ENCODE data around the gene PTGES.
A peak's percentile ranks its signal among the peaks of the same experiment; 100 is the strongest.

The PTGES gene

GRCh38 chr9:129716091-129716490, 36.8 kb downstream of the PTGES start:
- no peak for DNase-seq (ENCODE audit: low read depth)

GRCh38 chr9:129714511-129715061, 38.3 kb downstream of the PTGES start:
- no peak for DNase-seq (ENCODE audit: low read depth)

- no peak for DNase-seq (ENCODE audit: low read depth)
Measured at GRCh38 chr9:129713402-129713679, 39.5 kb downstream of the PTGES start.

- DNase-seq (ENCODE audit: low read depth): no peak
Measured at GRCh38 chr9:129712634-129713401, 40.0 kb downstream of the PTGES start.

- no peak for DNase-seq (ENCODE audit: low read depth)
Measured at GRCh38 chr9:129710169-129710453, 42.7 kb downstream of the PTGES start.

- no peak for DNase-seq (ENCODE audit: low read depth)
Measured at GRCh38 chr9:129709438-129710168, 43.2 kb downstream of the PTGES start.

GRCh38 chr9:129708793-129709192, 44.0 kb downstream of the PTGES start:
- DNase-seq (ENCODE audit: low read depth): no peak

GRCh38 chr9:129704807-129705206, 48.0 kb downstream of the PTGES start:
- no peak for DNase-seq (ENCODE audit: low read depth)

GRCh38 chr9:129703667-129704355, 49.0 kb downstream of the PTGES start:
- DNase-seq (ENCODE audit: low read depth): no peak

GRCh38 chr9:129702589-129703520, 50.0 kb downstream of the PTGES start:
- DNase-seq (ENCODE audit: low read depth): no peak

GRCh38 chr9:129701549-129701948, 51.3 kb downstream of the PTGES start:
- DNase-seq (ENCODE audit: low read depth): no peak

GRCh38 chr9:129701054-129701453, 51.8 kb downstream of the PTGES start:
- no peak for DNase-seq (ENCODE audit: low read depth)

- no peak for DNase-seq (ENCODE audit: low read depth)
Measured at GRCh38 chr9:129698254-129698757, 54.5 kb downstream of the PTGES start.

GRCh38 chr9:129697656-129698253, 55.1 kb downstream of the PTGES start:
- peak; percentile 35 for DNase-seq (ENCODE audit: low read depth)

GRCh38 chr9:129696944-129697655, 55.7 kb downstream of the PTGES start:
- no peak for DNase-seq (ENCODE audit: low read depth)

- DNase-seq (ENCODE audit: low read depth): no peak
Measured at GRCh38 chr9:129695870-129696269, 57.0 kb downstream of the PTGES start.

- no peak for DNase-seq (ENCODE audit: low read depth)
Measured at GRCh38 chr9:129694243-129694646, 58.6 kb downstream of the PTGES start.

- DNase-seq (ENCODE audit: low read depth): no peak
Measured at GRCh38 chr9:129693741-129694140, 59.1 kb downstream of the PTGES start.

- DNase-seq (ENCODE audit: low read depth): no peak
Measured at GRCh38 chr9:129692534-129692933, 60.3 kb downstream of the PTGES start.

Data from stimulated activated CD8-positive, alpha-beta memory T cell treated with anti-CD3 and anti-CD28 coated beads, Interleukin-7, amount 100 ng/mL, for 24 hours (primary cell).